HepG2 (cell line): ENCODE measurements around the gene MYO7A. TPM values are rescaled to one million over a fixed set of nuclear protein-coding genes. Genes with fewer than 3 reads are reported as not detected.
A peak's percentile ranks its signal among the peaks of the same experiment; 100 is the strongest.

Experiments used
- DR1 ChIP-seq: sonication (generic); formaldehyde crosslinking; IDR thresholded peaks from 2 replicates; pipeline ENCODE4 v1.8.0; 2021; ENCODE audit warnings: mild to moderate bottlenecking, missing genetic modification reagents, inconsistent platforms
- EP300 ChIP-seq, 3 experiments: sonication (generic) in 1 of 3; formaldehyde crosslinking in 1 of 3; IDR thresholded peaks; 2 replicates each; pipeline versions ENCODE4 v1.5.1 to v1.6.1; 2011 to 2020; ENCODE audit warnings: low read depth in 2 of 3, low read length in 2 of 3, borderline replicate concordance in 1 of 3, improper control_type of control experiment in 1 of 3, mild to moderate bottlenecking in 1 of 3, missing genetic modification reagents in 1 of 3, moderate library complexity in 1 of 3
- KDM6A ChIP-seq: IDR thresholded peaks from 2 replicates; pipeline ENCODE4 v1.6.1; 2016; ENCODE audit warnings: low read depth
- KLF6 ChIP-seq: IDR thresholded peaks from 2 replicates; pipeline ENCODE4 v1.8.0; 2016; ENCODE audit warnings: missing biosample characterization, missing genetic modification reagents
- ZBTB7B ChIP-seq: sonication (generic); formaldehyde crosslinking; IDR thresholded peaks from 2 replicates; pipeline ENCODE4 v1.4.0; 2020; ENCODE audit warnings: missing genetic modification reagents
- ZNF318 ChIP-seq: sonication (generic); formaldehyde crosslinking; IDR thresholded peaks from 2 replicates; pipeline ENCODE4 v1.4.0; 2020; ENCODE audit warnings: mild to moderate bottlenecking, missing genetic modification reagents
- polyA plus RNA-seq, 8 experiments: library from polyadenylated mRNA; depleted of rRNA in 3 of 8; stranded (reverse) in 7 of 8; unstranded in 1 of 8; fragments of >200 nt; fragmentation: Illumina TruSeq in 4 of 8; extraction: Trizol in 4 of 8; gene quantifications; 2 replicates each; pipeline versions ENCODE4 v1.2.1 to v1.2.3, GENCODE V29; 2011 to 2016; ENCODE audit warnings: low read depth in 4 of 8, missing spikeins in 1 of 8, mixed read lengths in 1 of 8; ENCODE audit not compliant: insufficient read depth in 1 of 8
- total RNA-seq, 5 experiments: library from RNA; depleted of rRNA; stranded (reverse); fragments of >200 nt; fragmentation: Illumina TruSeq; extraction: Trizol; gene quantifications; 2 replicates each; pipeline ENCODE4 v1.2.3, GENCODE V29; 2016; ENCODE audit warnings: low read depth in 1 of 5
- TF ChIP-seq, protein P1 (sequence below): sonication (generic); formaldehyde crosslinking; IDR thresholded peaks from 2 replicates; pipeline ENCODE4 v1.5.1; 2020; ENCODE audit warnings: missing genetic modification reagents, mild to moderate bottlenecking, borderline replicate concordance
- TF ChIP-seq, protein P2 (sequence below): IDR thresholded peaks from 2 replicates; pipeline ENCODE4 v1.4.0; 2020; ENCODE audit warnings: mild to moderate bottlenecking, missing genetic modification reagents

The MYO7A gene
- total and polyA plus RNA-seq, 2 of the 13 experiments (the other 11 are each of a cell fraction or from before 2014, with no cell fraction given), result 7.5 to 10.0 TPM

DNA sequence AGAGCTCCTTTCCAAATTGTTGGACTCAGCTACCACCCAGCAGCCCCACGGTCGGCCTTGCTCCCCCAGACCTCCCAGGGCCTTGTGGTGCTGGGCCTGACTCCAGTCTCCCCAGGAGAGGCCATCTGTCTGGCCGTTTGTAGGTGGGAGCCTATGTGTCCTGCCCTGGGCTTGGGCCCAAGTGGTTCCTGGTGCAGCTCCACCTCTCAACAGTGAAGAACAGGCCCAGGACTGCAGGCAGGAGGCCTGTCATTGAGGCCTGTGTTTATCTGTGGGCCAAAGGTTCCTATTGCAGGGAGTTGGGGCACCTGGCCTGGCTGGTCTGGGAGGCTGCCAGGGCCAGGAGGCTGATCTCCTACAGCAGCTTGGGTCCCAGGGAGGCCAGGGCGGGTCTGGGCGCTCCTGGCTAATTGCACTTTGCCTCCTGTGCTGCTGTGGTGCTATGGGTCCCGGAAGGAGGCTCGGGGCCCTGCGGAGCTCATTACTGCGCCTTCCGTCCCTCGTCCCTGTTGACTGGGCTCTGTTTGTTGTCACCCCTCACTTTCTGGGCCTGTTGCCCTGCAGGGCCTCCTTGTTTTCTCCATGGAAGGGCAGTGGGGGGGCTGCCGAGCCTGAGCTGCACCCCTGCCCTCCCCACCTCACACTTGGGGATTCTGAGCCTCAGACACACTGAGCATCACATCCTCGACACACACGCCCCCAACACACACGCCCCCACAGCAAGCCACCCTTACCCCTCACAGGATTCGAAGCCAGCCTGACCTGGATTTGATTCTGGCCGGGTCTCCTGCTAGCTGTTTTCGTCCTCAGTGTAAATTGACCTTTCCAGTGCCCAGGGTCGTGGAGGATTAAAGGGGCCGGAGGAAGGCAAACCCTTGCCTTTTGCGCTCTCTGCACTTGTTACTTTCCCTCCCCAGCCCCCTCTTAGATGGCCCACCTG, 32.2 kb upstream of the MYO7A start (continued):
- TF ChIP-seq, protein P1, sequence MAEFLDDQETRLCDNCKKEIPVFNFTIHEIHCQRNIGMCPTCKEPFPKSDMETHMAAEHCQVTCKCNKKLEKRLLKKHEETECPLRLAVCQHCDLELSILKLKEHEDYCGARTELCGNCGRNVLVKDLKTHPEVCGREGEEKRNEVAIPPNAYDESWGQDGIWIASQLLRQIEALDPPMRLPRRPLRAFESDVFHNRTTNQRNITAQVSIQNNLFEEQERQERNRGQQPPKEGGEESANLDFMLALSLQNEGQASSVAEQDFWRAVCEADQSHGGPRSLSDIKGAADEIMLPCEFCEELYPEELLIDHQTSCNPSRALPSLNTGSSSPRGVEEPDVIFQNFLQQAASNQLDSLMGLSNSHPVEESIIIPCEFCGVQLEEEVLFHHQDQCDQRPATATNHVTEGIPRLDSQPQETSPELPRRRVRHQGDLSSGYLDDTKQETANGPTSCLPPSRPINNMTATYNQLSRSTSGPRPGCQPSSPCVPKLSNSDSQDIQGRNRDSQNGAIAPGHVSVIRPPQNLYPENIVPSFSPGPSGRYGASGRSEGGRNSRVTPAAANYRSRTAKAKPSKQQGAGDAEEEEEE (CRISPR knock-in tag), result no peak
- peak; percentile 57; the same call in 1 of the 2 replicates for TF ChIP-seq KDM6A (CRISPR knock-in tag)
- 0 out of 2 replicates have a peak, but pooled peaks have one; percentile 51 for TF ChIP-seq KLF6 (CRISPR knock-in tag)
- TF ChIP-seq DR1 (CRISPR knock-in tag), result peak; percentile 75
- TF ChIP-seq EP300 (IDR thresholded peaks at IDR 0.05; ENCODE audit: low read depth in 2 of 2, low read length in 2 of 2), result peak in 1 of 2 experiments; percentile 4; a peak in 1 of 4 replicates
- TF ChIP-seq EP300 (CRISPR knock-in tag; IDR thresholded peaks at IDR 0.05; ENCODE audit: borderline replicate concordance), result peak; percentile 63; the same call in 1 of the 2 replicates
- peak; percentile 89 for TF ChIP-seq ZBTB7B (CRISPR knock-in tag)
- no peak for TF ChIP-seq ZNF318 (CRISPR knock-in tag)
- TF ChIP-seq, protein P2, sequence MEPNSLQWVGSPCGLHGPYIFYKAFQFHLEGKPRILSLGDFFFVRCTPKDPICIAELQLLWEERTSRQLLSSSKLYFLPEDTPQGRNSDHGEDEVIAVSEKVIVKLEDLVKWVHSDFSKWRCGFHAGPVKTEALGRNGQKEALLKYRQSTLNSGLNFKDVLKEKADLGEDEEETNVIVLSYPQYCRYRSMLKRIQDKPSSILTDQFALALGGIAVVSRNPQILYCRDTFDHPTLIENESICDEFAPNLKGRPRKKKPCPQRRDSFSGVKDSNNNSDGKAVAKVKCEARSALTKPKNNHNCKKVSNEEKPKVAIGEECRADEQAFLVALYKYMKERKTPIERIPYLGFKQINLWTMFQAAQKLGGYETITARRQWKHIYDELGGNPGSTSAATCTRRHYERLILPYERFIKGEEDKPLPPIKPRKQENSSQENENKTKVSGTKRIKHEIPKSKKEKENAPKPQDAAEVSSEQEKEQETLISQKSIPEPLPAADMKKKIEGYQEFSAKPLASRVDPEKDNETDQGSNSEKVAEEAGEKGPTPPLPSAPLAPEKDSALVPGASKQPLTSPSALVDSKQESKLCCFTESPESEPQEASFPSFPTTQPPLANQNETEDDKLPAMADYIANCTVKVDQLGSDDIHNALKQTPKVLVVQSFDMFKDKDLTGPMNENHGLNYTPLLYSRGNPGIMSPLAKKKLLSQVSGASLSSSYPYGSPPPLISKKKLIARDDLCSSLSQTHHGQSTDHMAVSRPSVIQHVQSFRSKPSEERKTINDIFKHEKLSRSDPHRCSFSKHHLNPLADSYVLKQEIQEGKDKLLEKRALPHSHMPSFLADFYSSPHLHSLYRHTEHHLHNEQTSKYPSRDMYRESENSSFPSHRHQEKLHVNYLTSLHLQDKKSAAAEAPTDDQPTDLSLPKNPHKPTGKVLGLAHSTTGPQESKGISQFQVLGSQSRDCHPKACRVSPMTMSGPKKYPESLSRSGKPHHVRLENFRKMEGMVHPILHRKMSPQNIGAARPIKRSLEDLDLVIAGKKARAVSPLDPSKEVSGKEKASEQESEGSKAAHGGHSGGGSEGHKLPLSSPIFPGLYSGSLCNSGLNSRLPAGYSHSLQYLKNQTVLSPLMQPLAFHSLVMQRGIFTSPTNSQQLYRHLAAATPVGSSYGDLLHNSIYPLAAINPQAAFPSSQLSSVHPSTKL (CRISPR knock-in tag), result peak; percentile 30; the same call in 1 of the 2 replicates
